Measurements from ENCODE around the gene JARID2. TPM values are rescaled to one million over a fixed set of nuclear protein-coding genes. Genes with fewer than 3 reads are reported as not detected.

Gene JARID2
- total and polyA plus RNA-seq, 2 of the 13 experiments (the other 11 are each of a cell fraction or from before 2014, with no cell fraction given), result 7.5 to 10.3 TPM

- ATAC-seq, result no peak
Observed at GRCh38 chr6:15417811-15418210, 171.9 kb downstream of the JARID2 start.

GRCh38 chr6:15419493-15419892, 173.6 kb downstream of the JARID2 start:
- no peak for TF ChIP-seq ELF1 (CRISPR knock-in tag; IDR thresholded peaks at IDR 0.05)
- TF ChIP-seq ZFP1 (CRISPR knock-in tag; IDR thresholded peaks at IDR 0.05), result peak; percentile 100
- H4K20me1 ChIP-seq (ENCODE audit: insufficient read depth, low read length), result no peaks in the 10 kb centered on the region
- H3K4me1 ChIP-seq (ENCODE audit: insufficient read depth, low read length), result no peaks in the 10 kb centered on the region
- in situ Hi-C loops (cut with HindIII; ENCODE audit: extremely low pct_ligation_motif_present, low pct_unique_long_range_greater_than_20kb) (no loop called here), intact Hi-C loops (cut with micrococcal nuclease; ENCODE audit: unreplicated experiment) (no loop called here)
- FAIRE-seq (no peak), ATAC-seq (no peak), DNase-seq (ENCODE audit: low spot score) (no peak)
- BruUV-seq (replicated peaks), result TSS peak; percentile 30
- peaks cover 31% of the 10 kb centered on the region for H3K9me3 ChIP-seq (ENCODE audit: low read length)
- no peak overlapping the region for H3K4me2 ChIP-seq (ENCODE audit: low read depth, low read length)
- peaks cover 4% of the 10 kb centered on the region for H3K79me2 ChIP-seq (ENCODE audit: insufficient read depth, low read length)
- WGBS (ENCODE audit: low lambda C conversion rate), result 97% methylated on average over 2 of the region's 2 CpGs
- no peak overlapping the region for H3K4me3 ChIP-seq (replicated peaks in 1 of 3; ENCODE audit: insufficient read depth in 1 of 3, low read depth in 2 of 3, low read length in 3 of 3)
- H3K9ac ChIP-seq (ENCODE audit: insufficient read depth, low read depth, low read length), result no peak overlapping the region
- H2AFZ ChIP-seq (ENCODE audit: low read length), result no peak overlapping the region
- ChIA-PET POLR2A (no interaction called here), CTCF (ENCODE audit: low intra/inter-chr PET ratio, low total read pairs) (no interaction called here)
- H3K36me3 ChIP-seq (replicated peaks in 1 of 2; ENCODE audit: control insufficient read depth in 1 of 2, insufficient read depth in 2 of 2, low read length in 2 of 2), result peaks cover 0 to 5% of the 10 kb centered on the region in 2 experiments; a peak in 1 of 5 replicates
- H3K27me3 ChIP-seq (ENCODE audit: control insufficient read depth in 1 of 2, insufficient read depth in 2 of 2, low read length in 2 of 2), result no peaks in the 10 kb centered on the region
- H3K27ac ChIP-seq (ENCODE audit: extremely low read length, insufficient read depth, low read length), result no peak overlapping the region

More at GRCh38 chr6:15417811-15418210, 171.9 kb downstream of the JARID2 start:
- no peak overlapping the region for H3K9ac ChIP-seq (ENCODE audit: insufficient read depth, low read depth, low read length)
- H3K27ac ChIP-seq (ENCODE audit: extremely low read length, insufficient read depth, low read length), result no peak overlapping the region
- no peak overlapping the region for H3K4me2 ChIP-seq (ENCODE audit: low read depth, low read length)
- no peak overlapping the region for H2AFZ ChIP-seq (ENCODE audit: low read length)
- 98% methylated on average over 5 of the region's 5 CpGs for WGBS (ENCODE audit: low lambda C conversion rate)
- FAIRE-seq (no peak), DNase-seq (ENCODE audit: low spot score) (no peak)
- H3K36me3 ChIP-seq (replicated peaks in 1 of 2; ENCODE audit: control insufficient read depth in 1 of 2, insufficient read depth in 2 of 2, low read length in 2 of 2), result peaks cover 0 to 5% of the 10 kb centered on the region in 2 experiments; a peak in 1 of 5 replicates
- intact Hi-C loops (cut with micrococcal nuclease; ENCODE audit: unreplicated experiment) (no loop called here), in situ Hi-C loops (cut with HindIII; ENCODE audit: extremely low pct_ligation_motif_present, low pct_unique_long_range_greater_than_20kb) (no loop called here)
- H4K20me1 ChIP-seq (ENCODE audit: insufficient read depth, low read length), result no peaks in the 10 kb centered on the region; the same call in 1 of the 2 replicates
- TF ChIP-seq GZF1 (CRISPR knock-in tag; IDR thresholded peaks at IDR 0.05) (no peak), ZBTB34 (CRISPR knock-in tag; IDR thresholded peaks at IDR 0.05) (no peak), YEATS2 (CRISPR knock-in tag; IDR thresholded peaks at IDR 0.05; ENCODE audit: borderline replicate concordance) (no peak), ZNF615 (CRISPR knock-in tag; IDR thresholded peaks at IDR 0.05; ENCODE audit: borderline replicate concordance) (no peak)
- H3K9me3 ChIP-seq (ENCODE audit: low read length), result peaks cover 31% of the 10 kb centered on the region
- no peaks in the 10 kb centered on the region for H3K4me1 ChIP-seq (ENCODE audit: insufficient read depth, low read length)
- H3K27me3 ChIP-seq (ENCODE audit: control insufficient read depth in 1 of 2, insufficient read depth in 2 of 2, low read length in 2 of 2), result no peaks in the 10 kb centered on the region
- CTCF ChIA-PET (ENCODE audit: low intra/inter-chr PET ratio, low total read pairs), result no interaction called here
- BruUV-seq (replicated peaks), result no TSS peak
- H3K79me2 ChIP-seq (ENCODE audit: insufficient read depth, low read length), result no peaks in the 10 kb centered on the region
- POLR2A ChIA-PET, result no interaction called here
- H3K4me3 ChIP-seq (replicated peaks in 1 of 3; ENCODE audit: insufficient read depth in 1 of 3, low read depth in 2 of 3, low read length in 3 of 3), result no peak overlapping the region

Measured in HepG2 (cell line).